Renal cortical epithelial cell (primary cell): Measurements from ENCODE around the gene RPS6KC1. TPM values are rescaled to one million over a fixed set of nuclear protein-coding genes. Genes with fewer than 3 reads are reported as not detected.
"Not testable (repeated sequence)": the region's sequence is repeated elsewhere in the genome, so short reads cannot be mapped to it uniquely, and the experiment has no call there.

Source experiments
- DNase-seq: peaks from one replicate; pipeline ENCODE4 v3.0.0-alpha.2; 2011; ENCODE audit warnings: low read depth
- total RNA-seq: library from RNA; depleted of rRNA; stranded (reverse); fragments of >200 nt; gene quantifications from 2 replicates; pipeline ENCODE4 v1.2.3, GENCODE V29; 2014

RPS6KC1 gene
- total RNA-seq = 25.5 and 28.2 TPM in 2 replicates

GRCh38 chr1:213051127-213051880, at the start of gene RPS6KC1:
Gene RPS6KC1 (plus strand): TSS chr1:213051241. CDS start chr1:213051405, 164 bp downstream.
- DNase-seq = peak; percentile 68

- DNase-seq = no peak
Observed at GRCh38 chr1:213003256-213003655, 47.8 kb upstream of the RPS6KC1 start.

GRCh38 chr1:213008564-213008963, 42.5 kb upstream of the RPS6KC1 start:
- no peak for DNase-seq

GRCh38 chr1:213014642-213015041, 36.4 kb upstream of the RPS6KC1 start:
- peak; percentile 27 for DNase-seq

GRCh38 chr1:213015099-213016050, 35.7 kb upstream of the RPS6KC1 start, which contains the start of gene ANGEL2:
Gene ANGEL2 (minus strand): TSS chr1:213015867. CDS start chr1:213015671, 196 bp downstream.
- DNase-seq = peak; percentile 96

- DNase-seq = no peak
Observed at GRCh38 chr1:213017447-213018273, 33.4 kb upstream of the RPS6KC1 start.

GRCh38 chr1:213019450-213019849, 31.6 kb upstream of the RPS6KC1 start:
- DNase-seq = no peak

- no peak for DNase-seq
Observed at GRCh38 chr1:213020016-213020415, 31.0 kb upstream of the RPS6KC1 start.

- DNase-seq = not testable (repeated sequence)
Observed at GRCh38 chr1:213027024-213027423, 24.0 kb upstream of the RPS6KC1 start.

GRCh38 chr1:213032651-213033050, 18.4 kb upstream of the RPS6KC1 start:
- no peak for DNase-seq

GRCh38 chr1:213034713-213035112, 16.3 kb upstream of the RPS6KC1 start:
- no peak for DNase-seq

GRCh38 chr1:213035573-213035972, 15.5 kb upstream of the RPS6KC1 start:
- DNase-seq = no peak

- DNase-seq = peak; percentile 24
Observed at GRCh38 chr1:213041443-213041842, 9.6 kb upstream of the RPS6KC1 start.

GRCh38 chr1:213045321-213046226, 5.5 kb upstream of the RPS6KC1 start:
- not testable (repeated sequence) for DNase-seq

GRCh38 chr1:213049232-213049631, 1.8 kb upstream of the RPS6KC1 start:
- DNase-seq = no peak

- DNase-seq = no peak
Observed at GRCh38 chr1:213050745-213051126, 305 bp upstream of the RPS6KC1 start.

GRCh38 chr1:213051881-213052202, 801 bp downstream of the RPS6KC1 start:
- no peak for DNase-seq

GRCh38 chr1:213053455-213053854, 2.4 kb downstream of the RPS6KC1 start:
- no peak for DNase-seq

- no peak for DNase-seq
Observed at GRCh38 chr1:213054142-213054541, 3.1 kb downstream of the RPS6KC1 start.

- DNase-seq = no peak
Observed at GRCh38 chr1:213054733-213055591, 3.9 kb downstream of the RPS6KC1 start.
